ENCODE data around the gene ST6GALNAC3. TPM values are rescaled to one million over a fixed set of nuclear protein-coding genes. Genes with fewer than 3 reads are reported as not detected.

ST6GALNAC3 gene
- polyA plus RNA-seq, 1 donor (not counting 4 experiments of a cell fraction or from before 2014, with no cell fraction given): 0.08 TPM

DNA sequence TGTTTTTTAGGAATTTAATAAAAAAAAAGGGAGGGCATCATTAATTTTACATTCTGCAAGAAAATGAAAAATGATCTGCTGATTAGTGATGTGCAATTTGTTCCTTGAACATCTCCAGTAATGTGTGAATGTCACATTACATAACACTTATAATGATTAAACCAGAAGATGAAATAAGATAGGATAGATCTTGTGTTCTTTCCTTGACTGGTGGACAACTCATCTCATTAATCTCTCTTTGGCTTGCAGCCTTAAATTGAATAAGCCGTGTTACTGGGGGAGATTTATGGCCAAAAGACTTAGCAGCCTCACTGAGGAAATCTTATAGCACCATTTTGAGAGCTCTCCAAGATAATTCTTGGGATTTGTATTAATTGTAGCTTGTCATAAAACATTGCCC lies 217.2 kb downstream of the ST6GALNAC3 start:
- H3K9ac ChIP-seq (ENCODE audit: control insufficient read depth, extremely low read depth, insufficient read depth, low read length): no peak overlapping the region
- no peaks in the 10 kb centered on the region for H3K4me1 ChIP-seq (ENCODE audit: control insufficient read depth, extremely low read depth, insufficient read depth, low read length)
- no peak for TF ChIP-seq EZH2 (IDR thresholded peaks at IDR 0.05; ENCODE audit: low read length)
- TF ChIP-seq, protein P1, sequence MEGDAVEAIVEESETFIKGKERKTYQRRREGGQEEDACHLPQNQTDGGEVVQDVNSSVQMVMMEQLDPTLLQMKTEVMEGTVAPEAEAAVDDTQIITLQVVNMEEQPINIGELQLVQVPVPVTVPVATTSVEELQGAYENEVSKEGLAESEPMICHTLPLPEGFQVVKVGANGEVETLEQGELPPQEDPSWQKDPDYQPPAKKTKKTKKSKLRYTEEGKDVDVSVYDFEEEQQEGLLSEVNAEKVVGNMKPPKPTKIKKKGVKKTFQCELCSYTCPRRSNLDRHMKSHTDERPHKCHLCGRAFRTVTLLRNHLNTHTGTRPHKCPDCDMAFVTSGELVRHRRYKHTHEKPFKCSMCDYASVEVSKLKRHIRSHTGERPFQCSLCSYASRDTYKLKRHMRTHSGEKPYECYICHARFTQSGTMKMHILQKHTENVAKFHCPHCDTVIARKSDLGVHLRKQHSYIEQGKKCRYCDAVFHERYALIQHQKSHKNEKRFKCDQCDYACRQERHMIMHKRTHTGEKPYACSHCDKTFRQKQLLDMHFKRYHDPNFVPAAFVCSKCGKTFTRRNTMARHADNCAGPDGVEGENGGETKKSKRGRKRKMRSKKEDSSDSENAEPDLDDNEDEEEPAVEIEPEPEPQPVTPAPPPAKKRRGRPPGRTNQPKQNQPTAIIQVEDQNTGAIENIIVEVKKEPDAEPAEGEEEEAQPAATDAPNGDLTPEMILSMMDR (optimal IDR thresholded peaks at IDR 0.05 in 1 of 3, IDR thresholded peaks at IDR 0.05 in 1 of 3, conservative IDR thresholded peaks at IDR 0.05 in 1 of 3; ENCODE audit: extremely low read depth in 1 of 3, insufficient read depth in 2 of 3, low read length in 3 of 3): no peak
- no peak overlapping the region for H2AFZ ChIP-seq (ENCODE audit: control insufficient read depth, low read length)
- H3K4me2 ChIP-seq (ENCODE audit: control insufficient read depth, extremely low read depth, insufficient read depth, low read depth, low read length): no peak overlapping the region
- H3K4me3 ChIP-seq (ENCODE audit: control insufficient read depth in 2 of 3, extremely low read depth in 1 of 3, insufficient read depth in 2 of 3, low read depth in 1 of 3, low read length in 3 of 3): no peak overlapping the region
- no peaks in the 10 kb centered on the region for H3K79me2 ChIP-seq (ENCODE audit: control insufficient read depth, insufficient read depth, low read length)
- no peaks in the 10 kb centered on the region for H3K36me3 ChIP-seq (ENCODE audit: control insufficient read depth in 2 of 2, extremely low read depth in 1 of 2, insufficient read depth in 2 of 2, low read length in 2 of 2)
- no peaks in the 10 kb centered on the region for H3K27me3 ChIP-seq (ENCODE audit: control insufficient read depth, extremely low read depth, insufficient read depth, low read length)
- H4K20me1 ChIP-seq (ENCODE audit: control insufficient read depth, extremely low read depth, insufficient read depth, low read length): no peaks in the 10 kb centered on the region
- H3K9me3 ChIP-seq (ENCODE audit: control insufficient read depth, low read depth, low read length): no peaks in the 10 kb centered on the region
- dilution Hi-C loops (cut with MboI; ENCODE audit: extremely low pct_ligation_motif_present, low sequenced_read_pairs): no loop called here
- FAIRE-seq: no peak
- H3K27ac ChIP-seq (ENCODE audit: control insufficient read depth, insufficient read depth, low read length): no peak overlapping the region
- no peak for DNase-seq (ENCODE audit: low read depth, low spot score)
- no peaks in the 10 kb centered on the region for H3K9me1 ChIP-seq (ENCODE audit: control insufficient read depth, extremely low read depth, insufficient read depth, low read length)

DNA sequence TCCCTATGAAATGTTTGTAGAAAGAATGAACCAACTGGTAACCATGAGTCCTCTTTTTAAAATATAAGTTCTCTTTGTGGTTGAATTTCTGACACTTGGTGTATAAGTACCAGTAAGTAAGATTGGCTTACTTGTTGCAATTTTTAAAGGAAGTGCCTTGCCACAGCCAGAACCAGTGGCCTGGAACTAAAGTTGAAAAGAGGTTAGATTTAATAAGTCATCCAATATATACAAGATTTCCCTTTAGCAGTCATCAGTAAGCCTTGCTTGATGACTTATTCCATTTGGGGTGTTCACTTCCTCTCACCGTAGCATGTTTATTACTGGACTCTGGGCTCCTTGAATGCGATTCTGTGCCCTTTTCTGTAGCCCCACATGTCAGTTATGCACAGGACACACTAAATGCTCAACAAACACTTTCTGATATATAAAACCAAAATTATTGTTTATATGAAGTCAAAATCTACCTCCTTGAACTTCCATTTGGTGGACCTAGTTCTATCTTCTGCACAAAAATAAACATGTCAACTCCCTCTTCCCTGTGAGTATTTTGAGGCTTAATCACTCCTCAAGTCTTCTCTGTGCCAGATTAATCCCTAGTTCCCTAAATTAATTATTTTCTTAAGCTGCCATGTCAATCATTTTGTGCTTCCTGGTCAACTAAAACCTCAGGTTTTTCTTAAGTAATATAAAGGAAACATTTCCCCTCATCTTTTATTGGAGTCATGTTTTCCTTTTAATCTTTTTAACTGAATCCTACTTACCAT lies 218.1 kb downstream of the ST6GALNAC3 start:
- H3K79me2 ChIP-seq (ENCODE audit: control insufficient read depth, insufficient read depth, low read length): no peaks in the 10 kb centered on the region
- DNase-seq (ENCODE audit: low read depth, low spot score) (no peak), FAIRE-seq (no peak)
- H3K4me3 ChIP-seq (ENCODE audit: control insufficient read depth in 2 of 3, extremely low read depth in 1 of 3, insufficient read depth in 2 of 3, low read depth in 1 of 3, low read length in 3 of 3): no peak overlapping the region
- no peak overlapping the region for H3K4me2 ChIP-seq (ENCODE audit: control insufficient read depth, extremely low read depth, insufficient read depth, low read depth, low read length)
- no peak overlapping the region for H3K27ac ChIP-seq (ENCODE audit: control insufficient read depth, insufficient read depth, low read length)
- dilution Hi-C loops (cut with MboI; ENCODE audit: extremely low pct_ligation_motif_present, low sequenced_read_pairs): no loop called here
- H2AFZ ChIP-seq (ENCODE audit: control insufficient read depth, low read length): no peak overlapping the region
- H3K27me3 ChIP-seq (ENCODE audit: control insufficient read depth, extremely low read depth, insufficient read depth, low read length): no peaks in the 10 kb centered on the region
- no peaks in the 10 kb centered on the region for H3K9me1 ChIP-seq (ENCODE audit: control insufficient read depth, extremely low read depth, insufficient read depth, low read length)
- H3K4me1 ChIP-seq (ENCODE audit: control insufficient read depth, extremely low read depth, insufficient read depth, low read length): no peaks in the 10 kb centered on the region
- no peaks in the 10 kb centered on the region for H4K20me1 ChIP-seq (ENCODE audit: control insufficient read depth, extremely low read depth, insufficient read depth, low read length)
- TF ChIP-seq, protein P1 (optimal IDR thresholded peaks at IDR 0.05 in 1 of 3, IDR thresholded peaks at IDR 0.05 in 1 of 3, conservative IDR thresholded peaks at IDR 0.05 in 1 of 3; ENCODE audit: extremely low read depth in 1 of 3, insufficient read depth in 2 of 3, low read length in 3 of 3): no peak
- TF ChIP-seq EZH2 (IDR thresholded peaks at IDR 0.05; ENCODE audit: low read length): no peak
- no peaks in the 10 kb centered on the region for H3K9me3 ChIP-seq (ENCODE audit: control insufficient read depth, low read depth, low read length)
- no peaks in the 10 kb centered on the region for H3K36me3 ChIP-seq (ENCODE audit: control insufficient read depth in 2 of 2, extremely low read depth in 1 of 2, insufficient read depth in 2 of 2, low read length in 2 of 2)
- H3K9ac ChIP-seq (ENCODE audit: control insufficient read depth, extremely low read depth, insufficient read depth, low read length): no peak overlapping the region

Measured in keratinocyte (primary cell).